Kidney epithelial cell (primary cell): Measurements from ENCODE around the gene FMO2. TPM values are rescaled to one million over a fixed set of nuclear protein-coding genes. Genes with fewer than 3 reads are reported as not detected.

Source experiments
- DNase-seq: peaks from one replicate; pipeline ENCODE4 v3.0.0-alpha.2; 2010; ENCODE audit warnings: low read depth
- H3K27me3 ChIP-seq: 2 replicates; pipeline ENCODE4 v1.6.0; 2011; ENCODE audit warnings: low read length; ENCODE audit not compliant: control insufficient read depth, insufficient read depth
- H3K36me3 ChIP-seq: 2 replicates; pipeline ENCODE4 v1.5.1; 2011; ENCODE audit warnings: low read length; ENCODE audit not compliant: control insufficient read depth, insufficient read depth
- H3K4me3 ChIP-seq: 2 replicates; pipeline ENCODE4 v1.5.1; 2011; ENCODE audit warnings: low read depth, mild to moderate bottlenecking, control low read depth, low read length
- CTCF ChIP-seq: IDR thresholded peaks from 2 replicates; pipeline ENCODE4 v1.5.1; 2011; ENCODE audit warnings: mild to moderate bottlenecking, moderate library complexity, low read length, control low read depth, inconsistent platforms; ENCODE audit not compliant: insufficient read depth, poor library complexity, severe bottlenecking
- total RNA-seq: library from RNA; depleted of rRNA; stranded (reverse); fragments of >200 nt; gene quantifications from 2 replicates; pipeline ENCODE4 v1.2.3, GENCODE V29; 2015

The FMO2 gene
- total RNA-seq, 1 donor from 2014 or later: not detected

- Histone ChIP-seq H3K27me3 (no peaks in the 10 kb centered on the region), H3K36me3 (no peaks in the 10 kb centered on the region), H3K4me3 (no peak overlapping the region)
- TF ChIP-seq CTCF: no peak
- DNase-seq: no peak
Observed at GRCh38 chr1:171218661-171219060, 33.6 kb downstream of the FMO2 start.

GRCh38 chr1:171219346-171220080 lies 34.4 kb downstream of the FMO2 start:
- no peaks in the 10 kb centered on the region for H3K36me3 ChIP-seq

GRCh38 chr1:171220081-171220420 lies 35.0 kb downstream of the FMO2 start:
- H3K27me3 ChIP-seq: no peaks in the 10 kb centered on the region
- no peak for TF ChIP-seq CTCF
- DNase-seq: peak; percentile 79
- no peak overlapping the region for H3K4me3 ChIP-seq
- no peaks in the 10 kb centered on the region for H3K36me3 ChIP-seq

More at GRCh38 chr1:171219346-171220080, 34.4 kb downstream of the FMO2 start:
- no peak overlapping the region for H3K4me3 ChIP-seq
- no peak for DNase-seq
- TF ChIP-seq CTCF: no peak
- H3K27me3 ChIP-seq: no peaks in the 10 kb centered on the region

GRCh38 chr1:171220581-171221054 lies 35.5 kb downstream of the FMO2 start:
- no peaks in the 10 kb centered on the region for H3K36me3 ChIP-seq
- no peak overlapping the region for H3K4me3 ChIP-seq
- H3K27me3 ChIP-seq: no peaks in the 10 kb centered on the region
- DNase-seq: no peak
- TF ChIP-seq CTCF: no peak

GRCh38 chr1:171221665-171222591 lies 36.8 kb downstream of the FMO2 start:
- Histone ChIP-seq H3K4me3 (no peak overlapping the region), H3K36me3 (no peaks in the 10 kb centered on the region), H3K27me3 (no peaks in the 10 kb centered on the region)
- no peak for DNase-seq
- TF ChIP-seq CTCF: no peak
